Measurements from ENCODE around the gene HOATZ. TPM values are rescaled to one million over a fixed set of nuclear protein-coding genes. Genes with fewer than 3 reads are reported as not detected.

Gene HOATZ
- total RNA-seq, 2 donors from 2014 or later, result not detected

DNA sequence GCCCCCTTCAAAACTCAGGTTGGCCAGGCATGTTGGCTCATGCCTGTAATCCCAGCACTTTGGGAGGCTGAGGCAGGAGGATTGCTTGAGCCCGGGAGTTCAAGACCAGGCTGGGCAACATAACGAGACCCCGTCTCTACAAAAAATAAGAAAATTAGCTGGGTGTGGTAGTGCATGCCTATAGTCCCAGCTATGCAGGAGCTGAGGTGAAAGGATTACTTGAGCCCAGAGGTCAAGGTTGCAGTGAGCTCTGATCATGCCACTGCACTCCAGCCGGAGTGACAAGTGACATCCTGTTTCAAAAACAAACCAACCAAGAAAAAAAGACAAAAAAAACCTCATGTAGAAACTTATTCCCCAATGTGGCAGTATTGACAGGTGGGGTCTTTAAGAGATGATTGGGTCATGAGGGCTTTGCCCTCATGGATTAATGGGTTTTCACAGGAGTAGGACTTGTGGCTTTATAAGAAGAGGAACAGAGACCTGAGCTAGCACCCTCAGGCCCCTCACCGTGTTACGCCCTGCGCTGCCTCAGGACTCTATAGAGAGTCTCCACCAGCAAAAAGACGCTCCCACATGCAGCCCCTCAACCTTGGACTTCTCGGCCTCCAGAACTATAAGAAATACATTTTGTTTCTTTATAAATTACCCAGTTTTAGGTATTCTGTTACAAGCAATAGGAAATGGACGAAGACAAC lies 48.3 kb downstream of the HOATZ start:
- ATAC-seq (no peak), DNase-seq (ENCODE audit: low spot score) (no peak)
- H3K36me3 Mint-ChIP-seq, result no peaks in the 10 kb centered on the region
- no peak overlapping the region for H3K27ac Mint-ChIP-seq
- no peak overlapping the region for H3K4me3 Mint-ChIP-seq
- no peaks in the 10 kb centered on the region for H3K4me1 Mint-ChIP-seq (ENCODE audit: low read depth in 2 of 2)
- no peaks in the 10 kb centered on the region for H3K9me3 Mint-ChIP-seq
- H3K27me3 Mint-ChIP-seq, result no peaks in the 10 kb centered on the region

GRCh38 chr11:111565114-111565720 lies 50.6 kb downstream of the HOATZ start:
- ATAC-seq (no peak), DNase-seq (ENCODE audit: low spot score) (no peak)
- H3K4me1 Mint-ChIP-seq (ENCODE audit: low read depth in 2 of 2), result no peaks in the 10 kb centered on the region
- no peaks in the 10 kb centered on the region for H3K9me3 Mint-ChIP-seq
- H3K4me3 Mint-ChIP-seq, result no peak overlapping the region
- H3K27ac Mint-ChIP-seq, result no peak overlapping the region
- H3K27me3 Mint-ChIP-seq, result no peaks in the 10 kb centered on the region
- H3K36me3 Mint-ChIP-seq, result no peaks in the 10 kb centered on the region

GRCh38 chr11:111566324-111566723 lies 51.7 kb downstream of the HOATZ start:
- no peak overlapping the region for H3K27ac Mint-ChIP-seq
- H3K36me3 Mint-ChIP-seq, result no peaks in the 10 kb centered on the region
- ATAC-seq (no peak), DNase-seq (ENCODE audit: low spot score) (no peak)
- no peaks in the 10 kb centered on the region for H3K9me3 Mint-ChIP-seq
- no peaks in the 10 kb centered on the region for H3K4me1 Mint-ChIP-seq (ENCODE audit: low read depth in 2 of 2)
- H3K4me3 Mint-ChIP-seq, result no peak overlapping the region
- H3K27me3 Mint-ChIP-seq, result peaks cover 0 to 4% of the 10 kb centered on the region in 2 donors

- DNase-seq (ENCODE audit: low spot score) (no peak), ATAC-seq (no peak)
- Mint-ChIP-seq H3K27ac (no peak overlapping the region), H3K36me3 (no peaks in the 10 kb centered on the region), H3K27me3 (peaks cover 0 to 7% of the 10 kb centered on the region in 2 donors), H3K4me1 (ENCODE audit: low read depth in 2 of 2) (peaks cover 0 to 5% of the 10 kb centered on the region in 2 donors), H3K9me3 (no peaks in the 10 kb centered on the region), H3K4me3 (no peak overlapping the region)
Observed at GRCh38 chr11:111569476-111569875, 54.9 kb downstream of the HOATZ start.

DNA sequence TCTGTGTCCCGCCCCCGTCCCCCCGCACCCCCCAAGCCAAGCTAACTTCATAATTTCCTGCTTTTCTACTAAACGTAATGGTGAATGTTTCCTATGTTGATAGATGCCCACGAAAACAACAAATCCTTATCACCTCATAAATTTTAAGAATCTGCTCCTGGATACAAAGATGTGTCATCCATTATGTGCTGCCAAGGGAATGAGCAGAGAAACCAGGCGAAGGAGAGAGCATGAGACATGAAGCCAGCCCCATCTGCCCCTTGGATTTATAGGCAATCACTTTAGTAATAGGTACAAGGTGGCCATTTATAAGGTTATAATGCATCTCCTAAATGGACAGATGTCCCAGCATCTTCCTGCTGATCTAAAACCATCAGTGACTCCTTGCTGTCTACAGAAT lies 56.2 kb downstream of the HOATZ start:
- ATAC-seq (no peak), DNase-seq (ENCODE audit: low spot score) (no peak)
- Mint-ChIP-seq H3K4me3 (no peak overlapping the region), H3K4me1 (ENCODE audit: low read depth in 2 of 2) (peaks cover 3 to 9% of the 10 kb centered on the region in 2 donors), H3K36me3 (no peaks in the 10 kb centered on the region), H3K9me3 (no peaks in the 10 kb centered on the region), H3K27ac (no peak overlapping the region), H3K27me3 (peaks cover 0 to 7% of the 10 kb centered on the region in 2 donors)

DNA sequence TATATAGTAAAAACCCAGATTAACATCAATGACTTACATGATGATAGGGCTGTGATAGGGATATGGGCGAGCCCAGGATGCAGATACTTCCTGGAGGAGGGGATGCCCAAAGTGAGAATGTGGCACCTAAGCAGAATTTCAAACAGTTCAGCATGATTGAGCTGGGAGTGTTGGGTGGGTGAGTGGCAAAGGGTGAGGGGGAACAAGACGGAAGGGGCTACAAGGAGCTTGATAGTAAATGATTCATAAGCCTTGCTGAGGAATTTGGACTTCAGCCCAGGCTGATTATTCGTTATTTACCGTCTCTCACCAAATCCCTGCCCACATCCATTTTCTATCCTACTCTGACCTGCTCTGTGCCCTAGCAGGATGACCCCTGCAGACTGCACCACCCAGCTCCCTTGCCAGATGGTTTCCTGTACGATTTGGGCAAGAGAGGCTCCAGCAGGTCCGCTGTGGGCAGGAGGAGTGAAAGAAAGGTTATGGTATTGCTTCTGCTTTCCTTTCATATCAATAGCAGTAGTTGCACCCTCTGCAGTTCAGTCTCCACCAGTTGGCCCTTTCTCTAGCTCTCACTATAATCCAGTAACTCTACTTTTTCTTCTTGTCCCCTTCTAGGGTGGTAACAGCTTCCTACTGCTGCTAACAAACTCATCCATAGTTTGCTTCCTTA lies 57.4 kb downstream of the HOATZ start:
- Mint-ChIP-seq H3K27ac (no peak overlapping the region), H3K9me3 (no peaks in the 10 kb centered on the region), H3K4me1 (ENCODE audit: low read depth in 2 of 2) (peaks cover 3 to 9% of the 10 kb centered on the region in 2 donors), H3K36me3 (no peaks in the 10 kb centered on the region), H3K4me3 (no peak overlapping the region), H3K27me3 (peaks cover 0 to 7% of the 10 kb centered on the region in 2 donors)
- ATAC-seq, result no peak
- no peak for DNase-seq (ENCODE audit: low spot score)

DNA sequence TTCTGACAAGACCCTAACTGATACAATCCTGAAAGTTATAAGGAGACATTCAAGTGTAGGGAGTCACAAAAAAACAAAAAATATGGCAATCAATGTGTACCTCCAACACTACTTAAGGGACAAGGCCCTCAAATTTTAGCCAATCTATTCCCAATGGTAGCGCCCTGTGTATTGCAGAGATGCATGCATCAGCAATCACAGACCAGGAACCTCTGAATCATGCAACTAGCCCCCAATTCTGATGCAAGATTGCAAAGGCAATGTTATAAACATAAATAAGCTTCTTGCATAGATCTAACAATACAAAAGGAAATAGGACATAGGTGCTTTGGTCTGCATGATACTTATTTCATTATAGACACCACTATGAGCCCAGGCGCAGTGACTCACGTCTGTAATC lies 58.0 kb downstream of the HOATZ start:
- Mint-ChIP-seq H3K27ac (no peak overlapping the region), H3K27me3 (peaks cover 0 to 7% of the 10 kb centered on the region in 2 donors), H3K4me1 (ENCODE audit: low read depth in 2 of 2) (peaks cover 3 to 9% of the 10 kb centered on the region in 2 donors), H3K36me3 (no peaks in the 10 kb centered on the region), H3K9me3 (no peaks in the 10 kb centered on the region), H3K4me3 (no peak overlapping the region)
- no peak for ATAC-seq
- no peak for DNase-seq (ENCODE audit: low spot score)

- H3K4me3 Mint-ChIP-seq, result no peak overlapping the region
- peaks cover 3 to 9% of the 10 kb centered on the region in 2 donors for H3K4me1 Mint-ChIP-seq (ENCODE audit: low read depth in 2 of 2)
- DNase-seq (ENCODE audit: low spot score) (no peak), ATAC-seq (no peak)
- H3K36me3 Mint-ChIP-seq, result no peaks in the 10 kb centered on the region
- no peaks in the 10 kb centered on the region for H3K9me3 Mint-ChIP-seq
- peaks cover 0 to 7% of the 10 kb centered on the region in 2 donors for H3K27me3 Mint-ChIP-seq
- no peak overlapping the region for H3K27ac Mint-ChIP-seq
Observed at GRCh38 chr11:111573821-111574249, 59.3 kb downstream of the HOATZ start.

DNA sequence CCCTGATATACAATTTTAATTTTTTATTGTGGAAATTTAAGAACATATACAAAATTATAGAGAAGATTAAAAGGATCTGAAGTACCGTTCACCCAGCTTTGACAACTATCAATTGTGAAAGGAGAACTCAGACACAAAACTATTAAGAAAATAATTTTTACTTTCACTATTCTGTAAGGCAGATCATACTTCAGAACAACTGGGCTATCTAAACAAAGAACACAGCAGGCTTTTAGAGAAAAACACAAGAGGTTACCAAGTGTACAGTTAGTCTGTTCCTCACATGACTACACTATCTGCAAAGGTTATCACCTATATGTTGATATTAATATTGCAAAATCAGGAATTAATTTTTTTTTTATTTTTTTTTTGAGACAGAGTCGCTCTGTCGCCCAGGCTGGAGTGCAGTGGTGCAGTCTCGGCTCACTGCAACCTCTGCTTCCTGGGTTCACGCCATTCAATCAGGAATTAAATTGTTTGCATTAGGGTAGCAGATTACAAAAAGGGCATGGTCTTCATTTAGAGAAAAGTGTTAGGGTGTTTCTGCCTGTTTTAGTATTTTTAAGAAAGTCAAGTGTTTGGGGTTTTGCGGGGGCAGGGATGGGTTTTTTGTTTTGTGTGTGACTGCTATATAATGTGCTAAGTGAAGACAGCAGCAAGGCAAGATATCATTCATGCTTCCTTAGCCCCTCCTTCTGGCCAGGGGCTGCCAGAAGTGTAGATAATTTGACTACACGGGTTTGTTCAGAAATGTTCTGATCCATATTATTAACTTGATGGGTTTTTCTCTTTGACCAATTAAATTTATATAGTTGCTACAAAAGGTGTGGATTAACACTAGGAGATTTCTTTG lies 60.0 kb downstream of the HOATZ start:
- H3K36me3 Mint-ChIP-seq, result no peaks in the 10 kb centered on the region
- peak overlapping the region in 1 of 2 donors; percentile 31 for H3K27ac Mint-ChIP-seq
- H3K4me3 Mint-ChIP-seq, result peak overlapping the region; percentile 71
- peaks cover 3 to 9% of the 10 kb centered on the region in 2 donors for H3K4me1 Mint-ChIP-seq (ENCODE audit: low read depth in 2 of 2)
- DNase-seq (ENCODE audit: low spot score), result no peak
- H3K9me3 Mint-ChIP-seq, result no peaks in the 10 kb centered on the region
- H3K27me3 Mint-ChIP-seq, result peaks cover 0 to 7% of the 10 kb centered on the region in 2 donors
- peak in 1 of 2 donors; percentile 65 for ATAC-seq

DNA sequence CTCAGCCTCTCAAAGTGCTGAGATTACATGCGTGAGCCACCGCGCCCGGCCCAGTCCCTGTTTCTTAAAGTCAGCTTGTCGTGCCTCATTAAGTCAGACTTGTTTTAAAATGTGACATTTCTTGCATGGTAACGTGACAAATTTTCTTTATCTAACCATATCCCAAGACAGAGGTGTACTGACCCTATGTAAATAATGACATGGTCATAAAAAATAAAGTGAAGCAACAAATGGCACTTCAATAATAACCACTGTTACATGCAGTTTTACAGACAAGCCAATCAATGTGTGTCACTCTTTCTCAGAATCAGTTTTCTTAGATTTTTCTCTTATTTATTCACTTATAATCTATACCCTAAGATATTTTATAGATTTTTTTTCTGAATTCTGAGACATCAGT lies 61.2 kb downstream of the HOATZ start:
- no peak overlapping the region for H3K4me3 Mint-ChIP-seq

GRCh38 chr11:111577821-111578220 lies 63.2 kb downstream of the HOATZ start:
- Mint-ChIP-seq H3K4me3 (no peak overlapping the region), H3K36me3 (no peaks in the 10 kb centered on the region), H3K27me3 (no peaks in the 10 kb centered on the region), H3K4me1 (ENCODE audit: low read depth in 2 of 2) (peaks cover 3 to 17% of the 10 kb centered on the region in 2 donors), H3K27ac (no peak overlapping the region), H3K9me3 (no peaks in the 10 kb centered on the region)
- ATAC-seq (no peak), DNase-seq (ENCODE audit: low spot score) (no peak)

More for the DNA sequence above, 61.2 kb downstream of the HOATZ start:
- DNase-seq (ENCODE audit: low spot score) (no peak), ATAC-seq (no peak)
- Mint-ChIP-seq H3K27ac (no peak overlapping the region), H3K9me3 (no peaks in the 10 kb centered on the region), H3K27me3 (peaks cover 0 to 7% of the 10 kb centered on the region in 2 donors), H3K36me3 (no peaks in the 10 kb centered on the region), H3K4me1 (ENCODE audit: low read depth in 2 of 2) (peaks cover 3 to 10% of the 10 kb centered on the region in 2 donors)

DNA sequence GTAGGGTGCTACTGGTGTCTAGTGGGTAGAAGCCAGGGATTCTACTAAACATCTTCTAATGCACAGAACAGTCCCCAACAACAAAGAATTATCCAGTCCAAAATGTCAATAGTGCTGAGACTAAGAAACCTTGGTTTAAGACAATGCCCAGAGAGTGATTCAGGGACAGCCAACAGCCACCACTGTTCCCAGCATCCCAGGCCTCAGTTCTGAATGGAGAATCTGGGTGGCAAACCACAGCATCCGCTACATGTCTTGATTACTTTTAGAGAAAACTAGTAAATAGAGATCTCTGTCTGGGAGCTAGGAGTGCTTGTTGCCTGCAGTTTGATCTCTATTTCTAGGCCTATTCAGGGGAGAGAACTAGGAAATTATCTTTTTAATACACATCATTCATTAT lies 66.8 kb downstream of the HOATZ start:
- H3K4me1 Mint-ChIP-seq (ENCODE audit: low read depth in 2 of 2), result peaks cover 0 to 11% of the 10 kb centered on the region in 2 donors
- H3K36me3 Mint-ChIP-seq, result no peaks in the 10 kb centered on the region
- no peak overlapping the region for H3K27ac Mint-ChIP-seq
- H3K9me3 Mint-ChIP-seq, result no peaks in the 10 kb centered on the region
- ATAC-seq (no peak), DNase-seq (ENCODE audit: low spot score) (no peak)
- no peak overlapping the region for H3K4me3 Mint-ChIP-seq
- H3K27me3 Mint-ChIP-seq, result peaks cover 0 to 4% of the 10 kb centered on the region in 2 donors

DNA sequence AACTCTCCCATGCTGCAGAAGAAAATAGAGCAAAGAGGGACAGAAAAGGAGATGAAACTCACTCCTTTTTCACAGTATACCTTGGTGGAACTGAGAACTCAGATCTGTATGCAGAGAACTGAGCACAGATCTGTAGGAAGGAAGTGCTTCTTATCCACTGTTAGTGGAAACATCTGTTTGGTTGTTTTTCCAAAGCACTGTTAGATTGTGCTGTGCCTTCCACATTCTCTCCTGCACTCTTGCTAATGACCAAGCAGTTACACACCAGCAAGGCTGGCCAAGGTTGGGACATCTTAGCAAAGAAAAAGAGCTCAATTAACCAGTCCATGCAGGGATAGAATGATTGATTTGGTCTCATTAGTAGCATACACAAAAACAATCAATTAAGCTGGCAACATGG lies 67.6 kb downstream of the HOATZ start:
- Mint-ChIP-seq H3K27ac (no peak overlapping the region), H3K27me3 (peaks cover 0 to 4% of the 10 kb centered on the region in 2 donors), H3K9me3 (no peaks in the 10 kb centered on the region), H3K4me3 (no peak overlapping the region), H3K4me1 (ENCODE audit: low read depth in 2 of 2) (peaks cover 0 to 11% of the 10 kb centered on the region in 2 donors), H3K36me3 (no peaks in the 10 kb centered on the region)
- ATAC-seq (no peak), DNase-seq (ENCODE audit: low spot score) (no peak)

Data from natural killer cell treated with Interleukin-12 subunit alpha and Interleukin-12 subunit beta and Interleukin-15 and Interleukin-18, amount 100 ng/mL, for 72 hours (primary cell).